HG02973 (cell line): ENCODE data around the gene ACACA.
"Not testable (repeated sequence)": the region's sequence is repeated elsewhere in the genome, so short reads cannot be mapped to it uniquely, and the experiment has no call there.

Experiments
- ATAC-seq: cut with Tn5 transposase; IDR thresholded peaks from one replicate; pipeline ENCODE4 v1.9.1; 2021; ENCODE audit warnings: moderate library complexity; ENCODE audit not compliant: unreplicated experiment

ACACA gene

GRCh38 chr17:37081287-37081686, 325.3 kb downstream of the ACACA start:
- no peak for ATAC-seq

- ATAC-seq, result no peak
Observed at GRCh38 chr17:37079735-37080134, 326.9 kb downstream of the ACACA start.

GRCh38 chr17:37079065-37079708, 327.4 kb downstream of the ACACA start:
- no peak for ATAC-seq

- ATAC-seq, result not testable (repeated sequence)
Observed at GRCh38 chr17:37073464-37073863, 333.2 kb downstream of the ACACA start.

GRCh38 chr17:37069087-37069486, 337.5 kb downstream of the ACACA start:
- ATAC-seq, result no peak

- no peak for ATAC-seq
Observed at GRCh38 chr17:37068266-37068665, 338.4 kb downstream of the ACACA start.

- ATAC-seq, result no peak
Observed at GRCh38 chr17:37067555-37068111, 339.0 kb downstream of the ACACA start.

GRCh38 chr17:37066322-37067255, 340.0 kb downstream of the ACACA start:
- no peak for ATAC-seq

- ATAC-seq, result no peak
Observed at GRCh38 chr17:37065486-37066321, 340.9 kb downstream of the ACACA start.

- no peak for ATAC-seq
Observed at GRCh38 chr17:37064956-37065355, 341.7 kb downstream of the ACACA start.

- no peak for ATAC-seq
Observed at GRCh38 chr17:37064206-37064605, 342.4 kb downstream of the ACACA start.

- no peak for ATAC-seq
Observed at GRCh38 chr17:37062021-37062420, 344.6 kb downstream of the ACACA start.

GRCh38 chr17:37060928-37061327, 345.7 kb downstream of the ACACA start:
- no peak for ATAC-seq

GRCh38 chr17:37060094-37060493, 346.5 kb downstream of the ACACA start:
- no peak for ATAC-seq

GRCh38 chr17:37059493-37059892, 347.1 kb downstream of the ACACA start:
- ATAC-seq, result no peak

GRCh38 chr17:37056622-37057021, 350.0 kb downstream of the ACACA start:
- no peak for ATAC-seq

GRCh38 chr17:37054894-37055293, 351.7 kb downstream of the ACACA start:
- no peak for ATAC-seq

GRCh38 chr17:37052450-37052849, 354.2 kb downstream of the ACACA start:
- no peak for ATAC-seq

GRCh38 chr17:37051833-37052232, 354.8 kb downstream of the ACACA start:
- ATAC-seq, result no peak

- ATAC-seq, result no peak
Observed at GRCh38 chr17:37051381-37051780, 355.3 kb downstream of the ACACA start.

- ATAC-seq, result no peak
Observed at GRCh38 chr17:37050920-37051319, 355.7 kb downstream of the ACACA start.
